ENCODE measurements around the gene CEP350.

DNA sequence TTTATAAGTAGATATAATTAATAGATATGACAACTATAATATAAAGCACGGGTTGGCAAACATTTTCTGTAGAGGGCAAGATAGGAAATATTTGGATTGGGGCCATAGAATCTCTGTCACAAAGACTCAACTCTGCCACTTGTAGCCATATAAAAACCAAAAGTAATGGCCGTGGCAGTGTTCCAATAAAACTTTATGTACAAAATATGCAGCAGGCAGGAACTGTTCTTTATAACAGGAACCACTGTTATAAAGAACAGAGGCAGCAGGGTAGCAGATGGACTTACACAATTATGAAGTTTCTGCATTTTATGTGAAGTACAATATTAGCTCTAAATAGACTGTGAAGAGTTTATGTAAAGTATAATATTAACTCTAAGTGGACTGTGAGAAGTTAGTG is 183.2 kb downstream of the CEP350 start:
- TF ChIP-seq, protein P1, sequence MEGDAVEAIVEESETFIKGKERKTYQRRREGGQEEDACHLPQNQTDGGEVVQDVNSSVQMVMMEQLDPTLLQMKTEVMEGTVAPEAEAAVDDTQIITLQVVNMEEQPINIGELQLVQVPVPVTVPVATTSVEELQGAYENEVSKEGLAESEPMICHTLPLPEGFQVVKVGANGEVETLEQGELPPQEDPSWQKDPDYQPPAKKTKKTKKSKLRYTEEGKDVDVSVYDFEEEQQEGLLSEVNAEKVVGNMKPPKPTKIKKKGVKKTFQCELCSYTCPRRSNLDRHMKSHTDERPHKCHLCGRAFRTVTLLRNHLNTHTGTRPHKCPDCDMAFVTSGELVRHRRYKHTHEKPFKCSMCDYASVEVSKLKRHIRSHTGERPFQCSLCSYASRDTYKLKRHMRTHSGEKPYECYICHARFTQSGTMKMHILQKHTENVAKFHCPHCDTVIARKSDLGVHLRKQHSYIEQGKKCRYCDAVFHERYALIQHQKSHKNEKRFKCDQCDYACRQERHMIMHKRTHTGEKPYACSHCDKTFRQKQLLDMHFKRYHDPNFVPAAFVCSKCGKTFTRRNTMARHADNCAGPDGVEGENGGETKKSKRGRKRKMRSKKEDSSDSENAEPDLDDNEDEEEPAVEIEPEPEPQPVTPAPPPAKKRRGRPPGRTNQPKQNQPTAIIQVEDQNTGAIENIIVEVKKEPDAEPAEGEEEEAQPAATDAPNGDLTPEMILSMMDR (conservative IDR thresholded peaks at IDR 0.05 in 1 of 2, IDR thresholded peaks at IDR 0.05 in 1 of 2; ENCODE audit: extremely low read depth in 1 of 2, insufficient read depth in 1 of 2, low read depth in 1 of 2, low read length in 2 of 2), result no peak
- no peak for TF ChIP-seq EZH2 (IDR thresholded peaks at IDR 0.05; ENCODE audit: borderline replicate concordance, low read length)
